ENCODE results near the gene PCDHGA12.
A peak's percentile ranks its signal among the peaks of the same experiment; 100 is the strongest.

DNA sequence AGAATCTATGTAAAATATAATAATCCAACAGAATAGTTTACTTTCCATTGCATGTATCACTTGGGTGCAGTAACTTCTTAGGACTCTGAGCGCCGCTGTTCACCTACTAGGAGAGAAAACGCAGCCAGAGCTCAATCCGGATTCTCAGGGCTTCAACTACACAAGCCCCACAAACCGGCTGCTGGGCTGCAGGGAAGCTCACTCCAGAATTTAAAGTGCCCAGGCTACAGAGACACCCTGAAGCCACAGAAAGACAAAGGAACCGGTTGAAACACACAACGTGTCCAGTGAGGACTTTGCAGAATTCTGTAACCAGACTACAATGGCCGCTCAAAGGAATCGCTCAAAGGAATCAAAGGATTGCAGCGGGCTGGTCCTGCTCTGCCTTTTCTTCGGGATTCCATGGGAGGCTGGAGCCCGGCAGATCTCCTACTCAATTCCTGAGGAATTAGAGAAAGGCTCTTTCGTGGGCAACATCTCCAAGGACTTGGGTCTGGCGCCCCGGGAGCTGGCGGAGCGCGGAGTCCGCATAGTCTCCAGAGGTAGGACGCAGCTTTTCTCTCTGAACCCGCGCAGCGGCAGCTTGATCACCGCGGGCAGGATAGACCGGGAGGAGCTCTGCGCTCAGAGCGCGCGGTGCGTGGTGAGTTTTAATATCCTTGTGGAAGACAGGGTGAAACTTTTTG is 17.3 kb upstream of the PCDHGA12 start, which contains the start of gene PCDHGA10:
- TF ChIP-seq MAX (CRISPR knock-in tag; IDR thresholded peaks at IDR 0.05): no peak
- TF ChIP-seq PRRX2 (CRISPR knock-in tag; IDR thresholded peaks at IDR 0.05): no peak
- TF ChIP-seq, protein P1, sequence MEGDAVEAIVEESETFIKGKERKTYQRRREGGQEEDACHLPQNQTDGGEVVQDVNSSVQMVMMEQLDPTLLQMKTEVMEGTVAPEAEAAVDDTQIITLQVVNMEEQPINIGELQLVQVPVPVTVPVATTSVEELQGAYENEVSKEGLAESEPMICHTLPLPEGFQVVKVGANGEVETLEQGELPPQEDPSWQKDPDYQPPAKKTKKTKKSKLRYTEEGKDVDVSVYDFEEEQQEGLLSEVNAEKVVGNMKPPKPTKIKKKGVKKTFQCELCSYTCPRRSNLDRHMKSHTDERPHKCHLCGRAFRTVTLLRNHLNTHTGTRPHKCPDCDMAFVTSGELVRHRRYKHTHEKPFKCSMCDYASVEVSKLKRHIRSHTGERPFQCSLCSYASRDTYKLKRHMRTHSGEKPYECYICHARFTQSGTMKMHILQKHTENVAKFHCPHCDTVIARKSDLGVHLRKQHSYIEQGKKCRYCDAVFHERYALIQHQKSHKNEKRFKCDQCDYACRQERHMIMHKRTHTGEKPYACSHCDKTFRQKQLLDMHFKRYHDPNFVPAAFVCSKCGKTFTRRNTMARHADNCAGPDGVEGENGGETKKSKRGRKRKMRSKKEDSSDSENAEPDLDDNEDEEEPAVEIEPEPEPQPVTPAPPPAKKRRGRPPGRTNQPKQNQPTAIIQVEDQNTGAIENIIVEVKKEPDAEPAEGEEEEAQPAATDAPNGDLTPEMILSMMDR (IDR thresholded peaks at IDR 0.05): peak; percentile 71
- no peak for TF ChIP-seq GABPB1 (CRISPR knock-in tag; IDR thresholded peaks at IDR 0.05)
- TF ChIP-seq, protein P2, sequence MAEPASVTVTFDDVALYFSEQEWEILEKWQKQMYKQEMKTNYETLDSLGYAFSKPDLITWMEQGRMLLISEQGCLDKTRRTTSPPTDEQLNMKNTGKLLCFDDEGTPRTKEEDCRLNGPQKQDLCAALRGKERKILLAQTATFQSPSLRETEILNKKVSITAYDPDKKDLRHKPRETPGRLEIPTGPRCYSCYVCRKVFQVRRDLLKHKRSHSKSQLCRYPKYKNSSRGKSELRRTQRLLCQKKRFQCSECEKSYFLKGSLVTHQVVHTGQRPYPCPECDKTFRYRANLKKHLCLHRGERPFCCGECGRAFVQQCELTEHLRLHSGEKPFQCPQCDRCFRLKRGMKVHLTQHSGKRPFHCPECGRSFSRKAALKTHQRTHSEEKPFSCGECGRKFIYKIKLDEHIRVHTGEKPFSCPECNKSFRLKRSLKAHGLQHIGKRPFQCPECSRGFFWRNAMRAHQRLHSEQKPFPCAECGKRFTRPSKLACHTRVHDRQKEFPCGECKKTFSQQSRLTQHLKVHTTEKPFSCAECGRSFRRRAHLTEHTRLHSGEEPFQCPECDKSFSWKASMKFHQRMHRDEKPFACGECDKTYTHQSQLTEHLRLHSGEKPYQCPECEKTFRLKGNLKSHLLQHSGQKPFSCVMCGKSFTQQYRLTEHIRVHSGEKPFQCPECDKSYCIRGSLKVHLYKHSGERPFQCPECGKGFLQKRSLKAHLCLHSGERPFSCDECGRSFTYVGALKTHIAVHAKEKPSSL (CRISPR knock-in tag; conservative IDR thresholded peaks at IDR 0.05): no peak
- no peak for TF ChIP-seq ESRRA (CRISPR knock-in tag; IDR thresholded peaks at IDR 0.05; ENCODE audit: borderline replicate concordance)
- no peak for TF ChIP-seq FOXJ3 (CRISPR knock-in tag; IDR thresholded peaks at IDR 0.05; ENCODE audit: borderline replicate concordance)
- TF ChIP-seq, protein P3, sequence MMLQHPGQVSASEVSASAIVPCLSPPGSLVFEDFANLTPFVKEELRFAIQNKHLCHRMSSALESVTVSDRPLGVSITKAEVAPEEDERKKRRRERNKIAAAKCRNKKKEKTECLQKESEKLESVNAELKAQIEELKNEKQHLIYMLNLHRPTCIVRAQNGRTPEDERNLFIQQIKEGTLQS (CRISPR knock-in tag; conservative IDR thresholded peaks at IDR 0.05): no peak
- TF ChIP-seq NFATC4 (CRISPR knock-in tag; IDR thresholded peaks at IDR 0.05): no peak
- TF ChIP-seq STAT6 (CRISPR knock-in tag; conservative IDR thresholded peaks at IDR 0.05; ENCODE audit: low read depth): no peak
- TF ChIP-seq ZNF121 (CRISPR knock-in tag; IDR thresholded peaks at IDR 0.05): no peak
- TF ChIP-seq FOXP1 (CRISPR knock-in tag; IDR thresholded peaks at IDR 0.05; ENCODE audit: borderline replicate concordance): no peak
- no peak for TF ChIP-seq FOXP4 (CRISPR knock-in tag; IDR thresholded peaks at IDR 0.05)
- no peak for TF ChIP-seq ZNF317 (CRISPR knock-in tag; IDR thresholded peaks at IDR 0.05; ENCODE audit: borderline replicate concordance, low read depth)

Data from WTC11 (cell line).